Caco-2 (cell line): ENCODE data around the gene PALLD. TPM values are rescaled to one million over a fixed set of nuclear protein-coding genes. Genes with fewer than 3 reads are reported as not detected.

Source experiments
- BruUV-seq: library from RNA; stranded (reverse); fragments of 400-500 nt; replicated peaks from 2 replicates; lab custom pipeline; 2021; lab: Mats Ljungman, UMichigan
- CTCF ChIA-PET: fragments of 300-600 bp; sonication (Branson Sonifier 250); formaldehyde crosslinking; loops from one replicate; lab custom pipeline; 2022; ENCODE audit warnings: antibody characterized with exemption; lab: Charles Lee
- POLR2A ChIA-PET: fragments of 300-600 bp; sonication (Branson Sonifier 250); formaldehyde crosslinking; loops from one replicate; lab custom pipeline; 2022; ENCODE audit warnings: antibody characterized with exemption; lab: Charles Lee
- DNase-seq, 2 experiments: peaks; one replicate each; pipeline versions ENCODE4 v3.0.0 to v3.0.0-alpha.2; 2020 to 2022
- H3K27me3 ChIP-seq: replicated peaks from 2 replicates; pipeline ENCODE4 v1.6.0; 2011; ENCODE audit warnings: low read length; ENCODE audit not compliant: control insufficient read depth, insufficient read depth
- H3K36me3 ChIP-seq: 2 replicates; pipeline ENCODE4 v1.5.1; 2011; ENCODE audit warnings: low read length; ENCODE audit not compliant: control insufficient read depth, insufficient read depth
- H3K4me1 ChIP-seq: fragments of 250-450 bp; sonication (Bioruptor Pico); 2 replicates; pipeline ENCODE4 v1.5.1; 2020; ENCODE audit warnings: mild to moderate bottlenecking
- H3K4me3 ChIP-seq: 2 replicates; pipeline ENCODE4 v1.5.1; 2011; ENCODE audit warnings: low read depth, mild to moderate bottlenecking, control low read depth, low read length
- H3K9me3 ChIP-seq: fragments of 250-450 bp; sonication (Bioruptor Pico); 2 replicates; pipeline ENCODE4 v1.5.1; 2020; ENCODE audit warnings: mild to moderate bottlenecking, moderate library complexity
- H3K27ac Mint-ChIP-seq: one replicate; pipeline ENCODE4 v1.8.0; 2022; ENCODE audit warnings: mixed read lengths; ENCODE audit not compliant: unreplicated experiment
- H3K27me3 Mint-ChIP-seq: one replicate; pipeline ENCODE4 v1.8.0; 2022; ENCODE audit warnings: mixed read lengths; ENCODE audit not compliant: insufficient read depth, unreplicated experiment
- H3K36me3 Mint-ChIP-seq: one replicate; pipeline ENCODE4 v1.8.0; 2022; ENCODE audit warnings: mild to moderate bottlenecking, mixed read lengths; ENCODE audit not compliant: insufficient read depth, unreplicated experiment
- H3K4me1 Mint-ChIP-seq: one replicate; pipeline ENCODE4 v1.8.0; 2022; ENCODE audit warnings: low read depth, mixed read lengths; ENCODE audit not compliant: unreplicated experiment
- H3K4me3 Mint-ChIP-seq: one replicate; pipeline ENCODE4 v1.8.0; 2022; ENCODE audit warnings: mild to moderate bottlenecking, moderate library complexity, mixed read lengths; ENCODE audit not compliant: unreplicated experiment
- H3K9me3 Mint-ChIP-seq: one replicate; pipeline ENCODE4 v1.8.0; 2022; ENCODE audit warnings: mixed read lengths; ENCODE audit not compliant: unreplicated experiment
- CTCF ChIP-seq, 2 experiments: fragments of 200-600 bp in 1 of 2; IDR thresholded peaks; 1 replicate in 1 of 2; 2 replicates in 1 of 2; pipeline versions ENCODE4 v1.5.1 to v1.8.0; 2011 to 2022; ENCODE audit warnings: antibody characterized with exemption in 1 of 2, control low read depth in 1 of 2, inconsistent platforms in 1 of 2, low read depth in 1 of 2, low read length in 1 of 2, mild to moderate bottlenecking in 1 of 2, moderate library complexity in 1 of 2; ENCODE audit not compliant: insufficient read depth in 1 of 2, severe bottlenecking in 1 of 2, unreplicated experiment in 1 of 2
- intact Hi-C: fragments of 100-400 bp; cut with micrococcal nuclease; formaldehyde crosslinking; loops from one replicate; pipeline ENCODE4 v1.10.0; 2022; ENCODE audit not compliant: unreplicated experiment
- total RNA-seq: library from RNA; stranded (reverse); gene quantifications from 2 replicates; pipeline ENCODE4 v1.2.3, GENCODE V29; 2022

PALLD gene
- total RNA-seq, 1 experiment from 2014 or later, result 12.3 TPM

GRCh38 chr4:168769416-168769815 is 272.6 kb downstream of the PALLD start:
- Mint-ChIP-seq H3K4me1 (no peaks in the 10 kb centered on the region), H3K27ac (no peak overlapping the region), H3K4me3 (no peak overlapping the region), H3K27me3 (peaks cover 9% of the 10 kb centered on the region), H3K9me3 (no peaks in the 10 kb centered on the region), H3K36me3 (no peaks in the 10 kb centered on the region)
- POLR2A ChIA-PET, result no interaction called here
- intact Hi-C loops, result no loop called here
- H3K4me3 ChIP-seq, result no peak overlapping the region
- no peaks in the 10 kb centered on the region for H3K36me3 ChIP-seq
- H3K4me1 ChIP-seq, result no peaks in the 10 kb centered on the region; the same call in 1 of the 2 replicates
- H3K27me3 ChIP-seq, result no peaks in the 10 kb centered on the region
- DNase-seq, result no peak
- no peak for TF ChIP-seq CTCF (IDR thresholded peaks at IDR 0.05; ENCODE audit: insufficient read depth in 1 of 2, low read depth in 1 of 2, low read length in 1 of 2, severe bottlenecking in 1 of 2, unreplicated experiment in 1 of 2)
- H3K9me3 ChIP-seq, result no peaks in the 10 kb centered on the region
- BruUV-seq, result no TSS peak
- CTCF ChIA-PET, result no interaction called here

GRCh38 chr4:168769837-168770236 is 273.0 kb downstream of the PALLD start:
- no peak for DNase-seq
- Mint-ChIP-seq H3K4me3 (no peak overlapping the region), H3K4me1 (no peaks in the 10 kb centered on the region), H3K9me3 (no peaks in the 10 kb centered on the region), H3K36me3 (no peaks in the 10 kb centered on the region), H3K27ac (no peak overlapping the region), H3K27me3 (peaks cover 7% of the 10 kb centered on the region)
- Histone ChIP-seq H3K27me3 (no peaks in the 10 kb centered on the region), H3K36me3 (no peaks in the 10 kb centered on the region), H3K9me3 (no peaks in the 10 kb centered on the region), H3K4me3 (no peak overlapping the region), H3K4me1 (no peaks in the 10 kb centered on the region; the same call in 1 of the 2 replicates)
- BruUV-seq, result no TSS peak
- ChIA-PET POLR2A (no interaction called here), CTCF (no interaction called here)
- no peak for TF ChIP-seq CTCF (IDR thresholded peaks at IDR 0.05; ENCODE audit: insufficient read depth in 1 of 2, low read depth in 1 of 2, low read length in 1 of 2, severe bottlenecking in 1 of 2, unreplicated experiment in 1 of 2)
- intact Hi-C loops, result no loop called here

GRCh38 chr4:168771251-168771650 is 274.4 kb downstream of the PALLD start:
- Histone ChIP-seq H3K27me3 (no peaks in the 10 kb centered on the region), H3K36me3 (no peaks in the 10 kb centered on the region), H3K9me3 (no peaks in the 10 kb centered on the region), H3K4me1 (no peaks in the 10 kb centered on the region; the same call in 1 of the 2 replicates), H3K4me3 (no peak overlapping the region)
- no peaks in the 10 kb centered on the region for H3K9me3 Mint-ChIP-seq
- no peaks in the 10 kb centered on the region for H3K4me1 Mint-ChIP-seq
- no TSS peak for BruUV-seq
- H3K27ac Mint-ChIP-seq, result no peak overlapping the region
- H3K4me3 Mint-ChIP-seq, result no peak overlapping the region
- ChIA-PET POLR2A (interaction anchor here (0.5 kb wide), 1 partner anchor 239 kb away, joined by 3 read pairs; the partner anchor contains the start of gene CBR4), CTCF (no interaction called here)
- no peak for DNase-seq
- no peaks in the 10 kb centered on the region for H3K36me3 Mint-ChIP-seq
- H3K27me3 Mint-ChIP-seq, result peaks cover 4% of the 10 kb centered on the region
- no peak for TF ChIP-seq CTCF (IDR thresholded peaks at IDR 0.05; ENCODE audit: insufficient read depth in 1 of 2, low read depth in 1 of 2, low read length in 1 of 2, severe bottlenecking in 1 of 2, unreplicated experiment in 1 of 2)
- intact Hi-C loops, result no loop called here
